GM18861 (cell line): ENCODE results near the gene SUN3.
"Not testable (repeated sequence)": the region's sequence is repeated elsewhere in the genome, so short reads cannot be mapped to it uniquely, and the experiment has no call there.

Source experiments
- ATAC-seq: cut with Tn5 transposase; IDR thresholded peaks from one replicate; pipeline ENCODE4 v1.9.1; 2021; ENCODE audit not compliant: unreplicated experiment

The SUN3 gene

GRCh38 chr7:48033922-48034321 is 5.0 kb upstream of the SUN3 start:
- ATAC-seq, result no peak

DNA sequence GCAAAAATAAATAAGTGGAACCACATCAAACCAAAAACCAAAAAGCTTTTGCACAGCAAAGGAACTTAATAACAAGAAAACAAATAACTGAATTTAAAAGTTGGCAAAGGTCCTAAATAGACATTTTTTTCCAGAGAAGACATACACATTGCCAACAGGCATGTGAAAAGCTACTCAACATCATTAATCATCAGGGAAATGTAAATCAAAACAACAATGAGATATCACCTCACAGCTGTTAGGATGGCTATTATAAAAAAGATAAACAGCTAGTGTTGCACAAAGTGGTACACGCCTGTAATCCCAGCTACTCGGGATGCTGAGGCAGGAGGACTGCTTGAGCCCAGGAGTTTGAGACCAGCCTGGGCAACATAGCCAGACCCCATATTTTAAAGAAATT is 2.2 kb upstream of the SUN3 start:
- ATAC-seq, result no peak

- no peak for ATAC-seq
These were observed 3.3 kb downstream of the SUN3 start for GRCh38 chr7:48025624-48026023.

DNA sequence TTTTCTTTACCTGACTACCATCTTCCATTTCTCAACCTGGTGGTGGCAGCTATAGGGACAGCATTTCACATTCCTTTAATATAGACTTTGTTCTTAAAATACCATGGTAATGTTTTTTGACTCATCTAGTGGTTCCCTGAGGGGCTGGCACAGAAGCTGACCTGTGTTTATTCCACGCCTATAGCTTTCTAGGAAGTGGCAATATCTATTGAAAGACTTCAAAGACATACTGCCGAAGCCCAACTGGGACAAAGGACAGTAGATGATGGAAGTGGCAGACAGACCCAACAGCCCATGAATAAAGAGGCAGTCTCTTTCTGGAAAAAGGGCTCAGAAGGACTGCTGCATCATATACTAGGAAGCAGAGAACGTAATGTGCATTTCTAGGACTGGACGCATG is 11.2 kb downstream of the SUN3 start:
- ATAC-seq, result no peak

DNA sequence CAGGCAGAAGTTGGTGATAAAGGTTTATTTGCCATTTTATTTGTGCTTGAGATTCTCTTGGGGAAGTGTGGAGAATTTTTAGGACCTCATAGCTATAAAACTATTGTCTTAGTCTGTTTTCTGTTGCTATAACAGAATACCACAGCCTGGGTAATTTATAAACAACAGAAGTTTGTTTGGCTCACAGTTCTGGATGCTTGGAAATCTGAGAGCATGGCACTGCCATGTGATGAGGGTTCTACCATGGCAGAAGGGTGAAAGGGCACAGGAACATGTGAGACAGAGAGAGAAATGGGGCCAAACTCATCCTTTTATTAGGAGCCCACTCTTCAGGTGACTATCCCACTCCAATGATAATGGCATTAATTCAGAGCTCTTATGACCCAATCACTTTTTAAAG is 12.3 kb downstream of the SUN3 start:
- ATAC-seq, result no peak

DNA sequence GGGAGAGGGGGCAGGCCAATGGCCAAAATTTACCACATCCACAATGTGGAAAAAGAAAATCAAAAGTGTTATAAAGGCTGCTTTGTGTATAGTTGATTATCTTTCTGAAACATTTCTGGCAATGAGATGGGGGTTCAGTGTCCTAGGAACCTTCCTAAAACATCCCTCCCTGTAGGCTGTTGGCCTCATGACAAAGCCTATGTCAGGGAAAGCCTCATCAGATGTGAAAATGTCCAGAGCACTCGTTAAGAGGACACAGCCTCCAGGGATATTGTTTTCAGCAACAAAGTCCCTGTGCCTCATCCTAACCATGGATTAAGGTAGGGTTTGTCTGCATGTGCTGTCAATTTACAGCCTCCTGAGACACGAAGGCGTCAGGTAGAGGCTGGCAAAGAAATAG is 17.0 kb downstream of the SUN3 start:
- no peak for ATAC-seq

DNA sequence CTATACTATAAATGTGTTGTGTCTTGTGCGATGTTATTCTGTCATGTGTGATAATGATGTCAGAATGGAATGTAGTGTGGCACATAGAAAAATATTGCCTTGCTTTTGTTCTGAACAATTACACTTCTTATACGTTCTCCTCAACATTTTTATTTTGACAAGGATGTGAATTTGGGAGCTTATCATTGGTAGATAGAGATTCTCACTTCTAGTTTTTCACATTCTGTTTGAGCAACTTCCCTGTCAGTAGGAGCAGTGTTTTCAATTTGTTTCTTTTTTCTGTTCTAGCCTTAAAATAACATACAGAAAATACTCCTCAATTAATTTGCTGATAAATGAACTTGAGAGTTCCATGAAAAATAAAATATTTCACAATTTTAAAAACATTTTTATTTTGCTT is 17.6 kb downstream of the SUN3 start:
- no peak for ATAC-seq

GRCh38 chr7:48009954-48010353 is 19.0 kb downstream of the SUN3 start:
- no peak for ATAC-seq

DNA sequence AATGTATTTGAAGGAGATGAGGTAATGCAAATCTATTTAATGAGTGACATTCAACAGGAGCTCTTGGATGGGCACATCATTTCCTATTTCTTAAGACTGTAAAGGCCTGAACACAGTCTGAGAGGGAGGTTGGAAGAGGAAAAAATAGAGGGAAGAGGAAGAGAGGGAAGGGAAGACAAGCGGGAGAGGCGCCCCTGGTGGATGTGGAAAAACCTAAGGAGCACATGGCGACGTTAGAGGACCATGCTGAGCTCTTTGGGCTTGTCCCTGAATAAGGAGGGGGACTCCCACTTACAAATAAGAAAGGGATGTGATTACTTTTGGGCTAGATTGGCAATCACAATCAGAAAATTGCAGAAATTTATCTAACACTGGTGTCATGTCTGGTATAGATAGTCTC is 19.6 kb downstream of the SUN3 start:
- no peak for ATAC-seq

DNA sequence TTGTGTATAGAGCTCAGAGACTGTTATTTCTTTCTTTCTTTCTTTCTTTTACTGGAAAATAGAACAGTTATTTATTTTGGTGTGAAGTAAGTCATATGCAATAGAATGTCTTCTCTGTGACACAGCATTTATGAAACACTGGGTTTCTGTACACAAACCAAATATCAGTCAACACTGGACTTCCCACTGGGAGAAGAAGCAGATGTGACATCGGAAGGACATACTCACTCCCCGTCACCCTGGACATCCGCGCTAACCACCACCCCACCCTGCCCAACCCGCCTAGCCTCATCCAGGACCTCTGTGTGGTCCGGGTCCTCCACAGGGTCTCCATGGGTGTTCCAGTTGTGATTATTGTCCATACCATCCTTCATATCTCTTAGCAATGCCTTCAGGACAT is 22.0 kb downstream of the SUN3 start:
- ATAC-seq, result no peak

- ATAC-seq, result no peak
These were observed 24.3 kb downstream of the SUN3 start for GRCh38 chr7:48004638-48005037.

GRCh38 chr7:48004032-48004431 is 24.9 kb downstream of the SUN3 start:
- ATAC-seq, result no peak

GRCh38 chr7:48000164-48000563 is 28.7 kb downstream of the SUN3 start:
- not testable (repeated sequence) for ATAC-seq

DNA sequence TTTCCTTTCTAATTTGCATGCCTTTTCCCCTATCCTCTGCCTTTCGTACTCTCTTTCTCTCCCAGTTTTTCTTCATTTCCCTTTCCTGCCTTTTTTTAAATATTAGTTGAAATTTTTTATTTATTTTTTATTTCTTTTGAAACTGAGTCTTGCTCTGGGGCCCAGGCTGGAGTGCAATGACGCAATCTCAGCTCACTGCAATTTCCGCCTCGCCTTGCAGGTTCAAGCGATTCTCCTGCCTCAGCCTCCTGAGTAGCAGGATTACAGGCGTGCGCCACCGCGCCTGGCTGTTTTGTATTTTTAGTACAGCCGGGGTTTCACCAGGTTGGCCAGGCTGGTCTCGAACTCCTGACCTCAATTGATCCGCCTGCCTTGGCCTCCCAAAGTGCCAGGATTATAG is 29.5 kb downstream of the SUN3 start:
- ATAC-seq, result no peak

DNA sequence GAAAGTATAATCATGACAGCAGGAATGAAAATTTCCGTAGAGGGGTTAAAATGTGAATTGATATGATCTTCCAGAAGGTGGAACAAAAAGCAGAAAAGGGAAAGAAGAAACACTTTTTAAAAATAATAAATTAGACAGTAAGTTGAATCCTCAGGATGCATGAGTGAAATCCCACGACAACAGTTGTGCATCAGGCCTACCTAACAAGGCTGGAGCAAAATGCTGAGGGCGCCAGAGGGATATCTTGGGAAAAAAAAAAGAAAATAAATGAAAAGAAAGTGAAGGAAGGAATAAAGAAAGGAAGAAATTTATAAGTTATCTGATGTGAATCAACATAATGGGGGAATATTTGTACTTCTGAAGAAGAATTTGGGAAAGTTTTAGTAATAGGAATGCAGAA is 36.5 kb downstream of the SUN3 start:
- ATAC-seq, result no peak

DNA sequence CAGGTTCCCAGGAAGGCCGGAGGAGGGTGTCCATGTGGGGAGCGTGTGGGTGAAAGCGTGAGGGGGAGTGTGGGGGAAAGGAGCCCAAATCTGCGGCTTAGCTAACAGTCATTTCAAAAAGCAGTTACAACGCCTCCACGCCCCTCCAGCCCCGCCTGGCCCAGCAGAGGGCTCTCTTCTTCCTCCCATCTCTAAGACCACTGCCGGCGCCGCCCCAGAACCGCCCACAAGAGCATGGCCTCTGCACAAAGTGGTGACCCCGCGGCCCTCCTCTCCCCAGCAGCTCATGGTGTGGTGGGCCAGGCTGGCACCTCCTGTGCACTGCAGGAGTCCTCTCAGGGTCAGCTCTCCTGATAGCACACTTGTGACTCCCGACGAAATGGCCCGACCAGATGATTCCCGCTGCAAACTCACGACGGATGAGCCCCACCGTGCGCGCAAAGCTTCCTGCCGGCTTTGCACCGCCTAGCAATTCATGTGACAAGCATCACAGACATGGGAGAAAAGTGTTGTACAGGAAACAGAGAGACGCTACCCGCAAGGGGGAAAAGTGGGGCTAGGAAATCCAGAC is 37.1 kb downstream of the SUN3 start:
- ATAC-seq, result peak; percentile 93

DNA sequence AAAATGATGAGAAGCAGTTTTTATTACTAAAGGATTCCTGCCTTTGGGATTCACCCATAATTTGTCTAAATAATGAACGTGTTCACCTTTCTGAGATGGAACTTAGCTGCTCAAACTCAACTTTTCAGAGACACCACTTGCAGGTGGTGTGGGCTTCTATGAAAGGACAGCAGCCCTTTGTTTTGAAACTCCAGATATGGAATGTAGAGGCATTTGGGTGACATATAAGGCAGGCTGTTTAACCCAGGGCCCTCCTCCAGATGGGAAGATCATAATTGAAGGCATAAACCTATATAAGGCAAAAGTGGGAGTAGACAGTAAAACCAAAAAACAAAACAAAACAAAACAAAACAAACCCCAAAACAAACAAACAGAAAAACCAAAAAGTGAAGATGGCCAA is 37.6 kb downstream of the SUN3 start:
- ATAC-seq, result no peak

- ATAC-seq, result no peak
These were observed 38.3 kb downstream of the SUN3 start for GRCh38 chr7:47990592-47990991.

DNA sequence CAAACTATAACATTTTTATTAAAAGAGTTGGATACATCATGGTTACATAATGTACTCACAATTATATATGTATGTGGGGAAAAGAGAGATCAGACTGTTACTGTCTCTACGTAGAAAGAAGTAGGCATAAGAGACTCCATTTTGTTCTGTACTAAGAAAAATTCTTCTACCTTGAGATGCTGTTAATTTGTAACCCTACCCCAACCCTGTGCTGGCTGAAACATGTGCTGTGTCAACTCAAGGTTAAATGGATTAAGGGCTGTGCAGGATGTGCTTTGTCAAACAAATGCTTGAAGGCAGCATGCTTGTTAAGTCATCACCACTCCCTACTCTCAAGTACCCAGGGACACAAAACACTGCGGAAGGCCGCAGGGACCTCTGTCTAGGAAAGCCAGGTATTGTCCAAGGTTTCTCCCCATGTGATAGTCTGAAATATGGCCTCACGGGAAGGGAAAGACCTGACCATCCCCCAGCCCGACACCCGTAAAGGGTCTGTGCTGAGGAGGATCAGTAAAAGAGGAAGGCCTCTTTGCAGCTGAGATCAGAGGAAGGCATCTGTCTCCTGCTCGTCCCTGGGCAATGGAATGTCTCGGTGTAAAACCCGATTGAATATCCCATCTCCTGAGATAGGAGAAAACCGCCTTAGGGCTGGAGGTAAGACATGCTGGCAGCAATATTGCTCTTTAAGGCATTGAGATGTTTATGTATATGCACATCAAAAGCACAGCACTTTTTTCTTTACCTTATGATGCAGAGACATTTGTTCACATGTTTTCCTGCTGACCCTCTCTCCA is 39.1 kb downstream of the SUN3 start:
- not testable (repeated sequence) for ATAC-seq

GRCh38 chr7:47988496-47989386 is 40.2 kb downstream of the SUN3 start:
- ATAC-seq, result peak; percentile 26

DNA sequence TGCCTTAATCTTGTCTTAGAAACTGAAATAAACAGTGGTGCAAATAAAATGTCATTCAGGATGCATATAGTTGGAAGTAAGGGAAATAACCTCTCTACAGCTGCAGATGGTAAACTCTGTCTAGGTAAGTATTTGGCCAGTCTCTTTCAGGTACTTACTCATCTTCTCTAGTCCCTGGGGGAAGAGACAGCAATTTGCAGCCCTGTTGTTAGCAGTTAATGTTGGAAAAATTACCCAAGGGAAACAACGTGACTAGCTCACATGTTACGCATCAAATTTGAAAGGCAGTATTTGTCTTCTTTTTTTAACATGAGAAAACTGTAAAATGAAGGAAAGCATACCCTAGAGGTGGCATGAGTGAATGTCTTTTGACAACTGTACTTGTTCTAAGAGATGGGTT is 46.3 kb downstream of the SUN3 start:
- no peak for ATAC-seq

- not testable (repeated sequence) for ATAC-seq
These were observed 48.3 kb downstream of the SUN3 start for GRCh38 chr7:47980648-47981047.
